Endodermal cell (in vitro differentiated cells): ENCODE results near the gene CRYBA4. TPM values are rescaled to one million over a fixed set of nuclear protein-coding genes. Genes with fewer than 3 reads are reported as not detected.

Source experiments
- DNase-seq: peaks from one replicate; pipeline ENCODE4 v3.0.0-alpha.2; 2017
- H3K27ac ChIP-seq: 2 replicates; pipeline ENCODE4 v1.5.1; 2013; ENCODE audit warnings: mild to moderate bottlenecking, low read depth, low read length, moderate library complexity
- H3K27me3 ChIP-seq: 2 replicates; pipeline ENCODE4 v1.6.1; 2013; ENCODE audit warnings: mild to moderate bottlenecking, low read length, moderate library complexity; ENCODE audit not compliant: insufficient read depth, control insufficient read depth, poor library complexity, severe bottlenecking
- H3K36me3 ChIP-seq: 2 replicates; pipeline ENCODE4 v1.7.0; 2013; ENCODE audit warnings: mild to moderate bottlenecking, low read length, moderate library complexity; ENCODE audit not compliant: control insufficient read depth, insufficient read depth
- H3K4me1 ChIP-seq: one replicate; pipeline ENCODE4 v1.7.0; 2013; ENCODE audit warnings: low read length; ENCODE audit not compliant: control insufficient read depth, insufficient read depth
- H3K4me3 ChIP-seq: 2 replicates; pipeline ENCODE4 v1.5.1; 2013; ENCODE audit warnings: mild to moderate bottlenecking, low read length, moderate library complexity
- H3K9ac ChIP-seq: 2 replicates; pipeline ENCODE4 v1.6.1; 2013; ENCODE audit warnings: mild to moderate bottlenecking, low read length, moderate library complexity; ENCODE audit not compliant: poor library complexity, severe bottlenecking; ENCODE audit errors: extremely low read depth
- H3K9me3 ChIP-seq: 2 replicates; pipeline ENCODE4 v1.6.1; 2013; ENCODE audit warnings: mild to moderate bottlenecking, low read length, moderate library complexity; ENCODE audit not compliant: control insufficient read depth
- H3K27ac Mint-ChIP-seq: 2 replicates; pipeline ENCODE4 v1.8.0; 2020; ENCODE audit warnings: mixed read lengths
- H3K27me3 Mint-ChIP-seq: 2 replicates; pipeline ENCODE4 v1.8.0; 2021; ENCODE audit warnings: mild to moderate bottlenecking, mixed read lengths; ENCODE audit not compliant: insufficient read depth
- H3K36me3 Mint-ChIP-seq: 2 replicates; pipeline ENCODE4 v1.8.0; 2020; ENCODE audit warnings: low read depth, mixed read lengths
- H3K4me1 Mint-ChIP-seq: 2 replicates; pipeline ENCODE4 v1.8.0; 2020; ENCODE audit warnings: mixed read lengths
- H3K4me3 Mint-ChIP-seq: 2 replicates; pipeline ENCODE4 v1.8.0; 2020; ENCODE audit warnings: mild to moderate bottlenecking, moderate library complexity, mixed read lengths
- H3K9me3 Mint-ChIP-seq: 2 replicates; pipeline ENCODE4 v1.8.0; 2020; ENCODE audit warnings: mild to moderate bottlenecking, mixed read lengths
- CTCF ChIP-seq: fragments of 200-600 bp; sonication (generic); conservative IDR thresholded peaks from 2 replicates; pipeline ENCODE4 v1.5.0; 2021; ENCODE audit warnings: antibody characterized with exemption, mild to moderate bottlenecking
- WGBS, 2 experiments: methylation state at CpG; one replicate each; pipeline versions ENCODE4 v1.1.5 to v1.1.7; 2013; ENCODE audit warnings: missing lambda C conversion rate in 2 of 2, mixed read lengths in 1 of 2; ENCODE audit not compliant: insufficient coverage in 1 of 2, insufficient read length in 1 of 2; 5-methylcytosine and 5-hydroxymethylcytosine counted together
- total RNA-seq, 2 donors: library from RNA; stranded (reverse); fragmentation: NEBNext Ultra II Directional in 1 of 2; extraction: Animal tissue kit (Norgen Biotek cat#: 25700) in 1 of 2; gene quantifications; 2 replicates in 1 of 2; 3 replicates in 1 of 2; pipeline ENCODE4 v1.2.1, GENCODE V29; 2021

CRYBA4 gene
- total RNA-seq, 2 donors from 2014 or later = not detected

GRCh38 chr22:26624803-26625202, 3.0 kb downstream of the CRYBA4 start:
- no peak for TF ChIP-seq CTCF
- H3K4me3 Mint-ChIP-seq = no peak overlapping the region
- H3K36me3 ChIP-seq = no peaks in the 10 kb centered on the region
- no peaks in the 10 kb centered on the region for H3K27me3 ChIP-seq
- H3K9ac ChIP-seq = no peak overlapping the region
- no peaks in the 10 kb centered on the region for H3K36me3 Mint-ChIP-seq
- H3K9me3 ChIP-seq = no peaks in the 10 kb centered on the region
- no peaks in the 10 kb centered on the region for H3K4me1 ChIP-seq
- no peaks in the 10 kb centered on the region for H3K9me3 Mint-ChIP-seq
- H3K4me1 Mint-ChIP-seq = no peaks in the 10 kb centered on the region
- peaks cover 2% of the 10 kb centered on the region for H3K27me3 Mint-ChIP-seq
- no peak overlapping the region for H3K27ac ChIP-seq
- H3K27ac Mint-ChIP-seq = no peak overlapping the region
- DNase-seq = no peak
- H3K4me3 ChIP-seq = no peak overlapping the region
- 90 to 93% methylated on average over 10 to 12 of the region's 12 CpGs for WGBS, 2 experiments

- Mint-ChIP-seq H3K9me3 (no peaks in the 10 kb centered on the region), H3K36me3 (no peaks in the 10 kb centered on the region), H3K27me3 (no peaks in the 10 kb centered on the region), H3K4me1 (peaks cover 18% of the 10 kb centered on the region), H3K27ac (no peak overlapping the region), H3K4me3 (no peak overlapping the region)
- no peak overlapping the region for H3K27ac ChIP-seq
- no peak for DNase-seq
- no peak overlapping the region for H3K9ac ChIP-seq
- 91 to 95% methylated on average over 17 to 18 of the region's 18 CpGs for WGBS, 2 experiments
- no peaks in the 10 kb centered on the region for H3K9me3 ChIP-seq
- H3K4me3 ChIP-seq = no peak overlapping the region
- TF ChIP-seq CTCF = no peak
- no peaks in the 10 kb centered on the region for H3K36me3 ChIP-seq
- no peaks in the 10 kb centered on the region for H3K27me3 ChIP-seq
- no peaks in the 10 kb centered on the region for H3K4me1 ChIP-seq
Observed at GRCh38 chr22:26629988-26630761, 8.4 kb downstream of the CRYBA4 start.

- Histone ChIP-seq H3K9ac (no peak overlapping the region), H3K36me3 (no peaks in the 10 kb centered on the region), H3K27me3 (no peaks in the 10 kb centered on the region), H3K9me3 (no peaks in the 10 kb centered on the region), H3K4me1 (no peaks in the 10 kb centered on the region), H3K27ac (no peak overlapping the region), H3K4me3 (no peak overlapping the region)
- DNase-seq = no peak
- 98 to 100% methylated on average over 2 to 4 of the region's 4 CpGs for WGBS, 2 experiments
- Mint-ChIP-seq H3K36me3 (no peaks in the 10 kb centered on the region), H3K4me3 (no peak overlapping the region), H3K4me1 (peaks cover 18% of the 10 kb centered on the region), H3K27me3 (no peaks in the 10 kb centered on the region), H3K9me3 (no peaks in the 10 kb centered on the region), H3K27ac (no peak overlapping the region)
- no peak for TF ChIP-seq CTCF
Observed at GRCh38 chr22:26631282-26631681, 9.5 kb downstream of the CRYBA4 start.
